HL-60 (cell line): ENCODE results near the gene SLC38A4.

ENCODE experiments used
- DNase-seq, 2 experiments: peaks; one replicate each; pipeline ENCODE4 v3.0.0-alpha.2; 2010 to 2020; ENCODE audit warnings: low read depth in 1 of 2, low spot score in 1 of 2
- H3K27ac ChIP-seq: fragments of 250-450 bp; sonication (Bioruptor Pico); replicated peaks from 2 replicates; pipeline ENCODE4 v1.5.1; 2020; ENCODE audit warnings: mild to moderate bottlenecking, moderate library complexity
- H3K27me3 ChIP-seq: fragments of 250-450 bp; sonication (Bioruptor Pico); 2 replicates; pipeline ENCODE4 v1.5.1; 2021; ENCODE audit warnings: mild to moderate bottlenecking, moderate library complexity; ENCODE audit not compliant: insufficient read depth, poor library complexity, severe bottlenecking
- H3K4me3 ChIP-seq: replicated peaks from 2 replicates; pipeline ENCODE4 v1.5.1; 2011; ENCODE audit warnings: mild to moderate bottlenecking, control low read depth, low read length; ENCODE audit not compliant: insufficient read depth
- CTCF ChIP-seq: IDR thresholded peaks from one replicate; pipeline ENCODE4 v1.5.1; 2011; ENCODE audit warnings: low read length, control low read depth, inconsistent platforms; ENCODE audit not compliant: insufficient read depth
- GABPA ChIP-seq: IDR thresholded peaks from 2 replicates; pipeline ENCODE4 v1.6.1; 2012; ENCODE audit warnings: low read depth
- POLR2AphosphoS5 ChIP-seq: IDR thresholded peaks from 2 replicates; pipeline ENCODE4 v1.6.1; 2012; ENCODE audit warnings: low read depth
- REST ChIP-seq: IDR thresholded peaks from 2 replicates; pipeline ENCODE4 v1.6.1; 2012; ENCODE audit warnings: low read depth; ENCODE audit not compliant: insufficient replicate concordance
- SPI1 ChIP-seq: IDR thresholded peaks from 2 replicates; pipeline ENCODE4 v1.6.1; 2012; ENCODE audit warnings: low read depth, mild to moderate bottlenecking, borderline replicate concordance

SLC38A4 gene

DNA sequence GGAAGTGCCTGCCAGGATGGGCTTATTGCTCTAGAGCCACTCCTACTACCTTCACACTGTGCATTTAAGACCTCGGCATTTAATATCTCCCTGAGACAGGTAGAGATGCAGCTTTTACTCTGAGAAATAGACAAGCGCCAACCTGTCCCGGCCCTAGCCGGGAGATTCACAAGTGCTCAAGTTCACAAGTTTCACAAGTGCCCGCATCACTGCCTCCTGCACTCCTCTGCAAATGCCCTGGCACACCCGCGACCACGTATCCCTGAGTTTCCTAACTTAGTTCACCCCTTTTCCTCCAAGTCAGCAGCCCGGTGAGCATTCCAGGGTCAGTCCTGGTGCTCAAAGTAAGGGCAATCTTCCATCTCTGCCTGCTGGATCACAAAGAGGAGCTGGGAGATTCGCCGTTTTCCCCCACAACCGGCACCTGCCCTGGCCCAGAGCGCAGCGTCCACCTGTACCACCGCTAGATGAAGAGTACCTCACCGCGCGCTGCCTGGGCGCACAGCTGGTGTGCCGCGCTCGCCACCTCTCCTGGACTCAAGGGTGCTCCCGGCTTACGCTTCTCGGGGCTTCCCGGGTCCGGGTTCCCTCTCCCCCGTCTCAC is 5.0 kb upstream of the SLC38A4 start:
- TF ChIP-seq REST (no peak), POLR2AphosphoS5 (no peak), SPI1 (no peak), CTCF (no peak), GABPA (no peak)
- H3K27me3 ChIP-seq = peaks cover 26% of the 10 kb centered on the region
- no peak for DNase-seq
- H3K4me3 ChIP-seq = no peak overlapping the region
- H3K27ac ChIP-seq = no peak overlapping the region

DNA sequence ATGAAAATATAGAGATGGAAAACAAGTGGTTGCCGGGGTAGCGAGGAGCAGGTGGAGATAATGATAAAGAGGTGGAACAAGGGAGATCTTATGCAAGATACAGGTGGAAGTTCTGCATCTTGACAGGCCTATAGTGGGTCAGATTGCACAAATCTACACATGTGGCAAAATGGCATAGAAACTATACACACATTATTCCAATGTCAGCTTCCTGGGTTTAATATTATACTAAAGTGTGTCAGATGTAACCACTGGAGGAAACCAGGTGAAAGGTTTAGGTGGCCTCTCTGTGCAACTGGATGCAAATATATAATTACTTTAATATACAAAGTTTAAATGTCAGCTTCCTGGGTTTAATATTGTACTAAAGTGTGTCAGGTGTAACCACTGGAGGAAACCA is 1.1 kb downstream of the SLC38A4 start:
- no peak for DNase-seq
- Histone ChIP-seq H3K4me3 (no peak overlapping the region), H3K27me3 (peaks cover 7% of the 10 kb centered on the region), H3K27ac (no peak overlapping the region)
- no peak for TF ChIP-seq SPI1
- no peak for TF ChIP-seq POLR2AphosphoS5
- no peak for TF ChIP-seq REST
- TF ChIP-seq CTCF = no peak
- TF ChIP-seq GABPA = no peak

- TF ChIP-seq REST (no peak), CTCF (no peak), POLR2AphosphoS5 (no peak), GABPA (no peak)
- no peak for DNase-seq
- no peak overlapping the region for H3K4me3 ChIP-seq
- H3K27ac ChIP-seq = no peak overlapping the region
- H3K27me3 ChIP-seq = no peaks in the 10 kb centered on the region
These were observed 7.2 kb downstream of the SLC38A4 start for GRCh38 chr12:46818642-46819041.
